Measurements from ENCODE around the gene NEFH. TPM values are rescaled to one million over a fixed set of nuclear protein-coding genes. Genes with fewer than 3 reads are reported as not detected.

NEFH gene
- total and polyA plus RNA-seq, 2 donors (not counting 1 experiment from before 2014, with no cell fraction given) = 0.04 to 0.10 TPM

GRCh38 chr22:29464581-29464980, 15.4 kb upstream of the NEFH start:
- CTCF ChIA-PET = no interaction called here
- Histone ChIP-seq H3K79me2 (ENCODE audit: control insufficient read depth, insufficient read depth, low read length) (no peaks in the 10 kb centered on the region), H3K4me2 (replicated peaks; ENCODE audit: low read depth, low read length, poor library complexity, severe bottlenecking) (no peak overlapping the region), H2AFZ (ENCODE audit: insufficient read depth, low read depth, low read length, poor library complexity, severe bottlenecking) (no peak overlapping the region), H3K9me3 (ENCODE audit: control extremely low read depth in 1 of 3, control insufficient read depth in 2 of 3, insufficient read depth in 1 of 3, low read length in 2 of 3) (no peaks in the 10 kb centered on the region), H3K36me3 (replicated peaks in 1 of 2; ENCODE audit: control extremely low read depth in 1 of 2, control insufficient read depth in 1 of 2, extremely low read depth in 1 of 2, insufficient read depth in 2 of 2, low read length in 1 of 2) (no peaks in the 10 kb centered on the region), H4K20me1 (ENCODE audit: control insufficient read depth, insufficient read depth, low read length, poor library complexity, severe bottlenecking) (no peaks in the 10 kb centered on the region), H3K9ac (ENCODE audit: low read length) (no peak overlapping the region), H3K27me3 (replicated peaks in 1 of 4; ENCODE audit: control extremely low read depth in 1 of 4, control insufficient read depth in 3 of 4, insufficient read depth in 4 of 4, low read length in 3 of 4) (peaks cover 0 to 10% (median under 1%) of the 10 kb centered on the region in 4 experiments), H3K27ac (ENCODE audit: low read length in 2 of 2) (no peak overlapping the region), H3K4me1 (ENCODE audit: control insufficient read depth in 2 of 2, insufficient read depth in 2 of 2, low read length in 2 of 2) (peaks cover 0 to under 1% of the 10 kb centered on the region in 2 donors), H3K4me3 (ENCODE audit: control extremely low read depth in 1 of 5, extremely low read depth in 1 of 5, insufficient read depth in 1 of 5, low read depth in 2 of 5, low read length in 4 of 5) (no peak overlapping the region)
- no peaks in the 10 kb centered on the region for H3K9me3 Mint-ChIP-seq (ENCODE audit: insufficient read depth)
- H3K27me3 Mint-ChIP-seq = peaks cover 7% of the 10 kb centered on the region
- no peaks in the 10 kb centered on the region for H3K4me1 Mint-ChIP-seq
- H3K27ac Mint-ChIP-seq = no peak overlapping the region
- ATAC-seq (ENCODE audit: low read depth) = no peak
- WGBS (ENCODE audit: insufficient coverage) = 92% methylated on average over 6 of the region's 7 CpGs
- POLR2A ChIA-PET = no interaction called here
- no peak overlapping the region for H3K4me3 Mint-ChIP-seq
- intact Hi-C loops (cut with micrococcal nuclease) = no loop called here
- no peak for DNase-seq
- no peak for TF ChIP-seq CTCF (IDR thresholded peaks at IDR 0.05)
- TF ChIP-seq EZH2 (IDR thresholded peaks at IDR 0.05; ENCODE audit: borderline replicate concordance, insufficient read depth, low read depth, low read length, poor library complexity, severe bottlenecking) = no peak

GRCh38 chr22:29469755-29470154, 10.3 kb upstream of the NEFH start:
- DNase-seq (no peak), ATAC-seq (ENCODE audit: low read depth) (no peak)
- H3K9me3 ChIP-seq (ENCODE audit: control extremely low read depth in 1 of 3, control insufficient read depth in 2 of 3, insufficient read depth in 1 of 3, low read length in 2 of 3) = peaks cover 0 to 3% (median 0%) of the 10 kb centered on the region in 3 donors
- peaks cover 0 to 30% (median 5%) of the 10 kb centered on the region in 4 experiments for H3K27me3 ChIP-seq (replicated peaks in 1 of 4; ENCODE audit: control extremely low read depth in 1 of 4, control insufficient read depth in 3 of 4, insufficient read depth in 4 of 4, low read length in 3 of 4)
- ChIA-PET POLR2A (no interaction called here), CTCF (interaction anchor here (0.6 to 1.8 kb wide), 2 partner anchors 9 to 28 kb away, joined by 3 read pairs; no protein-coding TSS in a partner anchor)
- Mint-ChIP-seq H3K4me3 (peak overlapping the region; percentile 8), H3K27ac (no peak overlapping the region), H3K4me1 (peaks cover 15% of the 10 kb centered on the region), H3K27me3 (peaks cover 30% of the 10 kb centered on the region), H3K9me3 (ENCODE audit: insufficient read depth) (no peaks in the 10 kb centered on the region)
- no peaks in the 10 kb centered on the region for H3K36me3 ChIP-seq (replicated peaks in 1 of 2; ENCODE audit: control extremely low read depth in 1 of 2, control insufficient read depth in 1 of 2, extremely low read depth in 1 of 2, insufficient read depth in 2 of 2, low read length in 1 of 2)
- intact Hi-C loops (cut with micrococcal nuclease) = no loop called here
- peak overlapping the region; percentile 41 for H3K9ac ChIP-seq (ENCODE audit: low read length)
- H4K20me1 ChIP-seq (ENCODE audit: control insufficient read depth, insufficient read depth, low read length, poor library complexity, severe bottlenecking) = no peaks in the 10 kb centered on the region
- H3K4me2 ChIP-seq (replicated peaks; ENCODE audit: low read depth, low read length, poor library complexity, severe bottlenecking) = peak overlapping the region; percentile 71
- peak overlapping the region; percentile 58 for H2AFZ ChIP-seq (ENCODE audit: insufficient read depth, low read depth, low read length, poor library complexity, severe bottlenecking)
- no peak overlapping the region for H3K27ac ChIP-seq (ENCODE audit: low read length in 2 of 2)
- H3K4me3 ChIP-seq (ENCODE audit: control extremely low read depth in 1 of 5, extremely low read depth in 1 of 5, insufficient read depth in 1 of 5, low read depth in 2 of 5, low read length in 4 of 5) = peak overlapping the region in 2 of 5 experiments; percentile 15 to 49
- H3K4me1 ChIP-seq (ENCODE audit: control insufficient read depth in 2 of 2, insufficient read depth in 2 of 2, low read length in 2 of 2) = peaks cover 10 to 11% of the 10 kb centered on the region in 2 donors
- 85% methylated on average over 9 of the region's 9 CpGs for WGBS (ENCODE audit: insufficient coverage)
- no peaks in the 10 kb centered on the region for H3K79me2 ChIP-seq (ENCODE audit: control insufficient read depth, insufficient read depth, low read length)
- no peak for TF ChIP-seq CTCF (IDR thresholded peaks at IDR 0.05)
- TF ChIP-seq EZH2 (IDR thresholded peaks at IDR 0.05; ENCODE audit: borderline replicate concordance, insufficient read depth, low read depth, low read length, poor library complexity, severe bottlenecking) = no peak
